Endothelial cell of umbilical vein (primary cell): ENCODE results near the gene PARD6G.

Experiments
- EZH2 ChIP-seq: IDR thresholded peaks from 2 replicates; pipeline ENCODE4 v1.6.1; 2012; ENCODE audit warnings: borderline replicate concordance, low read depth, mild to moderate bottlenecking, moderate library complexity, low read length, inconsistent platforms; ENCODE audit not compliant: severe bottlenecking
- FOS ChIP-seq: IDR thresholded peaks from 2 replicates; pipeline ENCODE4 v1.6.1; 2011; ENCODE audit warnings: mild to moderate bottlenecking, low read length, moderate library complexity, borderline replicate concordance; ENCODE audit not compliant: insufficient read depth
- GATA2 ChIP-seq: IDR thresholded peaks from 2 replicates; pipeline ENCODE4 v1.7.0; 2011; ENCODE audit warnings: low read depth, mild to moderate bottlenecking, moderate library complexity, mixed read lengths, low read length; ENCODE audit not compliant: insufficient read length, insufficient read depth
- JUN ChIP-seq: IDR thresholded peaks from 2 replicates; pipeline ENCODE4 v1.6.1; 2011; ENCODE audit warnings: borderline replicate concordance, low read depth; ENCODE audit not compliant: insufficient read length, insufficient read depth
- MYC ChIP-seq: IDR thresholded peaks from one replicate; pipeline ENCODE4 v1.6.1; 2011; ENCODE audit warnings: mild to moderate bottlenecking, low read depth, low read length
- POLR2A ChIP-seq: IDR thresholded peaks from 2 replicates; pipeline ENCODE4 v1.6.1; 2012; ENCODE audit warnings: low read depth, mild to moderate bottlenecking, control low read depth, low read length
- POLR2AphosphoS5 ChIP-seq: IDR thresholded peaks from 2 replicates; pipeline ENCODE4 v1.6.1; 2012; ENCODE audit warnings: low read depth, mild to moderate bottlenecking, control low read depth, low read length, moderate library complexity; ENCODE audit not compliant: insufficient read depth
- TF ChIP-seq, protein P1 (sequence below), 2 donors: IDR thresholded peaks; 1 replicate in 1 of 2; 2 replicates in 1 of 2; pipeline ENCODE4 v1.5.1; 2011; ENCODE audit warnings: low read length in 2 of 2, mild to moderate bottlenecking in 2 of 2, moderate library complexity in 2 of 2, control low read depth in 1 of 2, inconsistent platforms in 1 of 2, low read depth in 1 of 2; ENCODE audit not compliant: insufficient read depth in 1 of 2; ENCODE audit errors: extremely low read depth in 1 of 2
- TF ChIP-seq, protein P2 (sequence below): IDR thresholded peaks from 2 replicates; pipeline ENCODE4 v1.6.1; 2011; ENCODE audit not compliant: insufficient read depth, insufficient read length

DNA sequence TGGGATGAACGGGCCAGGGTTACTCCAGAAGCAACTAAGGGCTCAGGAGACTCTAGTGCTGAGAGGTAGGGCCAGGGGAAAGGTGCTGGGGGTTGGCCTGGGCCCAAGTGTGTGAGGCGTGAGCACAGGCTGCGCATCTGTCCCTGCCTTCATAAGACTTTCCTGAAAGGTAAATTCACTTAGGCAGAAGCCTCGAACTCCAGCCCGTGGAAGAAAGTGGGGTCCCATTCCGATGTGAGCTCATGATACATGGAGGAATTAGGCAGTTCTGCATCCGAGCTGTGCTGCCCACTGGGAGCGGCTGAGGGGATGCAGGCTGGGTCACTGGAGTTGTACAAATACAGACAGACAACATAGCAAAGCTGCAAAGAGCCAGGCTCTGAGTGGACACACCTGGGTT lies 16.2 kb downstream of the PARD6G start:
- TF ChIP-seq EZH2: no peak
- TF ChIP-seq POLR2AphosphoS5: no peak
- TF ChIP-seq, protein P1, sequence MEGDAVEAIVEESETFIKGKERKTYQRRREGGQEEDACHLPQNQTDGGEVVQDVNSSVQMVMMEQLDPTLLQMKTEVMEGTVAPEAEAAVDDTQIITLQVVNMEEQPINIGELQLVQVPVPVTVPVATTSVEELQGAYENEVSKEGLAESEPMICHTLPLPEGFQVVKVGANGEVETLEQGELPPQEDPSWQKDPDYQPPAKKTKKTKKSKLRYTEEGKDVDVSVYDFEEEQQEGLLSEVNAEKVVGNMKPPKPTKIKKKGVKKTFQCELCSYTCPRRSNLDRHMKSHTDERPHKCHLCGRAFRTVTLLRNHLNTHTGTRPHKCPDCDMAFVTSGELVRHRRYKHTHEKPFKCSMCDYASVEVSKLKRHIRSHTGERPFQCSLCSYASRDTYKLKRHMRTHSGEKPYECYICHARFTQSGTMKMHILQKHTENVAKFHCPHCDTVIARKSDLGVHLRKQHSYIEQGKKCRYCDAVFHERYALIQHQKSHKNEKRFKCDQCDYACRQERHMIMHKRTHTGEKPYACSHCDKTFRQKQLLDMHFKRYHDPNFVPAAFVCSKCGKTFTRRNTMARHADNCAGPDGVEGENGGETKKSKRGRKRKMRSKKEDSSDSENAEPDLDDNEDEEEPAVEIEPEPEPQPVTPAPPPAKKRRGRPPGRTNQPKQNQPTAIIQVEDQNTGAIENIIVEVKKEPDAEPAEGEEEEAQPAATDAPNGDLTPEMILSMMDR (IDR thresholded peaks at IDR 0.05; ENCODE audit: extremely low read depth in 1 of 2, insufficient read depth in 1 of 2, low read depth in 1 of 2, low read length in 2 of 2): no peak
- TF ChIP-seq POLR2A: no peak
- TF ChIP-seq FOS: no peak
- TF ChIP-seq, protein P2, sequence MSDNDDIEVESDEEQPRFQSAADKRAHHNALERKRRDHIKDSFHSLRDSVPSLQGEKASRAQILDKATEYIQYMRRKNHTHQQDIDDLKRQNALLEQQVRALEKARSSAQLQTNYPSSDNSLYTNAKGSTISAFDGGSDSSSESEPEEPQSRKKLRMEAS: no peak
- no peak for TF ChIP-seq GATA2
- TF ChIP-seq JUN: no peak
- no peak for TF ChIP-seq MYC
